Astrocyte (in vitro differentiated cells and primary cell): ENCODE results near the gene KRT23.

Experiments
- EZH2 ChIP-seq: IDR thresholded peaks from 2 replicates; pipeline ENCODE4 v1.6.1; 2012; ENCODE audit warnings: mild to moderate bottlenecking, low read length, inconsistent platforms; ENCODE audit not compliant: insufficient read depth
- TF ChIP-seq, protein P1 (sequence below): IDR thresholded peaks from 2 replicates; pipeline ENCODE4 v1.5.1; 2011; ENCODE audit warnings: low read depth, mild to moderate bottlenecking, inconsistent platforms, low read length, moderate library complexity; ENCODE audit not compliant: insufficient read depth

DNA sequence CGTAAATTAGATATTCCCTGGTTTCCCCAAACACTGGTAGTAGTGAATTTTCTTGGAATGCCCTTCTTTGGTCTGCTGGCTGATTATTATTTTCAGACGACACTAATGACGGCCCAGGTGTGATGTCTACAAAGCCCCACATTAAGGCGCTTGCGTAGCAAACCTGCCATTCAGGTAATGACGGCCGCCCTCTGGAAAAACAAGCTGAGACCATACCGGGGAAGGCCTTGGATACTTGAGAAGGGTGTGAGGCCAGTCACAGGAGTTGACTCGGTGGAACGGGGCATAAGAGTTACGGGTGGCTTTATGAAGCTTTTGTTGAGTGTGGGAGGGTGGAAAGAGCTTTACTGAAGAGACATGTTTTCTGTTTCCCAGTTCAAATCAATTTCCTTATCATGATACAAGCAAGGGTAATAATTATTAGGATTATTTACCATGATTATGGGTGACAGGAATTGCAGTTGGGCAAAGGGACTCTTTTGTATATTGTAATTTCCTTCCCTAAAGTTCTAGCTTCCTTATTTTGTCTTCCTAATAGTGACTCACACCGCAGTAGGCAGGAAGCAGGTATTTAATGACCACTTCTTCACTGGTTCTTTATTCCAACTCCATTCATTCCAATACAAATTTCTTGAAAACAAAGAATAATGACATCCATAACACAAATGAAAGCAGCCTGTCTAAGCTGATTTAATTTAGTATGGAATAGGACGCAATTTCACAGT lies 24.8 kb downstream of the KRT23 start:
- TF ChIP-seq, protein P1, sequence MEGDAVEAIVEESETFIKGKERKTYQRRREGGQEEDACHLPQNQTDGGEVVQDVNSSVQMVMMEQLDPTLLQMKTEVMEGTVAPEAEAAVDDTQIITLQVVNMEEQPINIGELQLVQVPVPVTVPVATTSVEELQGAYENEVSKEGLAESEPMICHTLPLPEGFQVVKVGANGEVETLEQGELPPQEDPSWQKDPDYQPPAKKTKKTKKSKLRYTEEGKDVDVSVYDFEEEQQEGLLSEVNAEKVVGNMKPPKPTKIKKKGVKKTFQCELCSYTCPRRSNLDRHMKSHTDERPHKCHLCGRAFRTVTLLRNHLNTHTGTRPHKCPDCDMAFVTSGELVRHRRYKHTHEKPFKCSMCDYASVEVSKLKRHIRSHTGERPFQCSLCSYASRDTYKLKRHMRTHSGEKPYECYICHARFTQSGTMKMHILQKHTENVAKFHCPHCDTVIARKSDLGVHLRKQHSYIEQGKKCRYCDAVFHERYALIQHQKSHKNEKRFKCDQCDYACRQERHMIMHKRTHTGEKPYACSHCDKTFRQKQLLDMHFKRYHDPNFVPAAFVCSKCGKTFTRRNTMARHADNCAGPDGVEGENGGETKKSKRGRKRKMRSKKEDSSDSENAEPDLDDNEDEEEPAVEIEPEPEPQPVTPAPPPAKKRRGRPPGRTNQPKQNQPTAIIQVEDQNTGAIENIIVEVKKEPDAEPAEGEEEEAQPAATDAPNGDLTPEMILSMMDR: no peak
- no peak for TF ChIP-seq EZH2
